Measurements from ENCODE around the gene SHOC2. TPM values are rescaled to one million over a fixed set of nuclear protein-coding genes. Genes with fewer than 3 reads are reported as not detected.

The SHOC2 gene
- total RNA-seq, 1 experiment from 2014 or later: 59.8 TPM

DNA sequence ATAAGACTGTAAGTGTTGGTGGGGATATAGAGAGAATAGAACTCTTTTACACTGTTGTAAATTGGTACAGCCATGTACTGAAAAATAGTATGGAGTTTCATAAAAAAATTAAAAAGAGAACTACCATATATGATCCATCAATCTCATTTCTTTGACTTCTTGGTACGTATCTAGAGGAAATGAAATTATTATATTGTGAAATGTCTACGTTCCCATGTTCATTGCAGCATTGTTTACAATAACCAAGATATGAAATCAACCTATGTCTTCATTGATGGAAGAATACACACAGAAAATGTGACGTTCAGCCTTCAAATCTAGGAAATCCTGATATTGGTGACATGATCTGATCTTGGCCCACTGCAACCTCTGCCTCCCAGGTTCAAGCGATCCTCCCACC lies 32.0 kb downstream of the SHOC2 start:
- DNase-seq (ENCODE audit: unreplicated experiment): no peak
- Mint-ChIP-seq H3K9me3 (ENCODE audit: unreplicated experiment) (no peaks in the 10 kb centered on the region), H3K36me3 (ENCODE audit: insufficient read depth, unreplicated experiment) (peaks cover 30% of the 10 kb centered on the region), H3K27me3 (ENCODE audit: insufficient read depth, unreplicated experiment) (no peaks in the 10 kb centered on the region), H3K27ac (ENCODE audit: low read depth, unreplicated experiment) (no peak overlapping the region), H3K4me1 (ENCODE audit: insufficient read depth, unreplicated experiment) (peaks cover 7% of the 10 kb centered on the region), H3K4me3 (ENCODE audit: unreplicated experiment) (no peak overlapping the region)
- no TSS peak for BruUV-seq (replicated peaks)
- ChIA-PET POLR2A (no interaction called here), CTCF (no interaction called here)
- TF ChIP-seq CTCF (IDR thresholded peaks at IDR 0.05; ENCODE audit: unreplicated experiment): no peak
- intact Hi-C loops (cut with micrococcal nuclease): no loop called here

- H3K4me3 Mint-ChIP-seq (ENCODE audit: unreplicated experiment): no peak overlapping the region
- no peak overlapping the region for H3K27ac Mint-ChIP-seq (ENCODE audit: low read depth, unreplicated experiment)
- TF ChIP-seq CTCF (IDR thresholded peaks at IDR 0.05; ENCODE audit: unreplicated experiment): no peak
- ChIA-PET CTCF (interaction anchor here (1.1 kb wide), 1 partner anchor 13 kb away, joined by 4 read pairs; no protein-coding TSS in a partner anchor), POLR2A (no interaction called here)
- peaks cover 9% of the 10 kb centered on the region for H3K4me1 Mint-ChIP-seq (ENCODE audit: insufficient read depth, unreplicated experiment)
- intact Hi-C loops (cut with micrococcal nuclease): no loop called here
- no peaks in the 10 kb centered on the region for H3K9me3 Mint-ChIP-seq (ENCODE audit: unreplicated experiment)
- BruUV-seq (replicated peaks): no TSS peak
- no peak for DNase-seq (ENCODE audit: unreplicated experiment)
- H3K36me3 Mint-ChIP-seq (ENCODE audit: insufficient read depth, unreplicated experiment): peaks cover 15% of the 10 kb centered on the region
- no peaks in the 10 kb centered on the region for H3K27me3 Mint-ChIP-seq (ENCODE audit: insufficient read depth, unreplicated experiment)
These were observed 38.2 kb downstream of the SHOC2 start for GRCh38 chr10:110957606-110958005.

DNA sequence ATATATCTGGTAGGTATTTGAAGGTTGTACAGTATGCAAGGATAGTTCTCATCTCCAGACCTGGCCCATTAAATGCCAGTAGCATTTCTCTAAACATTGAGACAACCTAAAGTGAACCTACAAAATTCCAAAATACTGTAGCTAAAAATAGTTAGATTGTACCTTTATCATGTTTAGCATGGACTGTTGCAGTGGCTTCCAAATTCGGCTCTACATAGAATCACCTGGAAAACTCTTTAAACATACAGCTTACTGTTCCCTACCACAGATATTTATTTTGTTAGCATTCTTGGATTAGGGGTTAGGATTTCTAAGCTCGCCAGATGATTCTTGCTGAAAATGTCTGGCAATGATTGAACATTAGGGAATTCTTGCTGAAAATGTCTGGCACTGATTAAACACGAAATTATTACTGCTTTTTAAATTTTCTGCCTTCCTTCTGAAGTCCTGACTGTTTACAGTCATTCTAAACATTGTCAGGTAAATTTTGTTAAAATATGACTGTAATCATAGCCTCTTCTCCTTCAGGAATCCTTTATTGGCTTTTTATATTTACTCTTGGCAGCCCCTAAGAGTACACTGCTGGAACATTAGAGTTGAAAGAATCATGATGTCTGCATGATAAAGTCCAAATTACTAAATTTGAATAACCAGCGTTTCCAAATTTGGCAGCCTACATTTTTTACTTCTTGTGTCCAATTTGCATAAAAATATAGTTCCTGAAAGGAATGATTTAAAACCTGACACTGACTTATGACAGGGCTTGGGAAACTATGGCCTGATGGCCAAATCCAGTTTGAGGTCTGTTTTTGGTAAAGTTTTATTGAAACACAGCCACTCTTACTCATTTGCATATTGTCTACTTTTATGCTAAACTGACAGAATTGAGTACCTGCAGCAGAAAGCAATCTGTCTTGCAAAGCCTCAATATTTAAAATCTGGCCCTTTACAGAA lies 40.3 kb downstream of the SHOC2 start:
- no peak for TF ChIP-seq CTCF (IDR thresholded peaks at IDR 0.05; ENCODE audit: unreplicated experiment)
- Mint-ChIP-seq H3K27ac (ENCODE audit: low read depth, unreplicated experiment) (no peak overlapping the region), H3K9me3 (ENCODE audit: unreplicated experiment) (no peaks in the 10 kb centered on the region), H3K27me3 (ENCODE audit: insufficient read depth, unreplicated experiment) (no peaks in the 10 kb centered on the region), H3K36me3 (ENCODE audit: insufficient read depth, unreplicated experiment) (peaks cover 6% of the 10 kb centered on the region), H3K4me1 (ENCODE audit: insufficient read depth, unreplicated experiment) (peaks cover 17% of the 10 kb centered on the region), H3K4me3 (ENCODE audit: unreplicated experiment) (no peak overlapping the region)
- intact Hi-C loops (cut with micrococcal nuclease): no loop called here
- ChIA-PET POLR2A (no interaction called here), CTCF (no interaction called here)
- BruUV-seq (replicated peaks): no TSS peak
- DNase-seq (ENCODE audit: unreplicated experiment): no peak

- peaks cover 17% of the 10 kb centered on the region for H3K4me1 Mint-ChIP-seq (ENCODE audit: insufficient read depth, unreplicated experiment)
- no TSS peak for BruUV-seq (replicated peaks)
- no peak overlapping the region for H3K27ac Mint-ChIP-seq (ENCODE audit: low read depth, unreplicated experiment)
- no peaks in the 10 kb centered on the region for H3K9me3 Mint-ChIP-seq (ENCODE audit: unreplicated experiment)
- TF ChIP-seq CTCF (IDR thresholded peaks at IDR 0.05; ENCODE audit: unreplicated experiment): no peak
- intact Hi-C loops (cut with micrococcal nuclease): no loop called here
- H3K27me3 Mint-ChIP-seq (ENCODE audit: insufficient read depth, unreplicated experiment): no peaks in the 10 kb centered on the region
- POLR2A ChIA-PET: no interaction called here
- CTCF ChIA-PET: no interaction called here
- H3K36me3 Mint-ChIP-seq (ENCODE audit: insufficient read depth, unreplicated experiment): no peaks in the 10 kb centered on the region
- H3K4me3 Mint-ChIP-seq (ENCODE audit: unreplicated experiment): no peak overlapping the region
- no peak for DNase-seq (ENCODE audit: unreplicated experiment)
These were observed 40.9 kb downstream of the SHOC2 start for GRCh38 chr10:110960333-110960712.
